Endothelial cell of umbilical vein (primary cell): ENCODE data around the gene PIF1. TPM values are rescaled to one million over a fixed set of nuclear protein-coding genes. Genes with fewer than 3 reads are reported as not detected.
A peak's percentile ranks its signal among the peaks of the same experiment; 100 is the strongest.

Experiments used
- BruUV-seq: library from RNA; stranded (reverse); fragments of 400-500 nt; replicated peaks from 2 replicates; lab custom pipeline; 2021; lab: Mats Ljungman, UMichigan
- CTCF ChIA-PET: fragments of 300-600, 350-600 bp; sonication (Branson Sonifier 250); formaldehyde crosslinking; loops from one replicate; lab custom pipeline; 2021; ENCODE audit warnings: antibody characterized with exemption, inconsistent platforms; lab: Charles Lee
- POLR2A ChIA-PET: fragments of 300-600, 350-600 bp; sonication (Branson Sonifier 250); formaldehyde crosslinking; loops from one replicate; lab custom pipeline; 2021; ENCODE audit warnings: antibody characterized with exemption, inconsistent platforms; lab: Charles Lee
- DNase-seq: peaks from one replicate; pipeline ENCODE4 v3.0.0-alpha.2; 2011; ENCODE audit warnings: low read depth, low spot score
- FAIRE-seq: peaks from 2 replicates; lab custom pipeline; 2011; peaks lifted over from hg19 to GRCh38; lab: Jason Lieb, UNC
- H2AFZ ChIP-seq: 2 replicates; pipeline ENCODE4 v1.6.0; 2012; ENCODE audit warnings: low read depth, low read length, control low read depth, inconsistent platforms
- H3K27ac ChIP-seq: 2 replicates; pipeline ENCODE4 v1.5.1; 2011; ENCODE audit warnings: low read depth, mild to moderate bottlenecking, control low read depth, low read length, moderate library complexity; ENCODE audit not compliant: insufficient read depth
- H3K27me3 ChIP-seq, 2 experiments: 2 replicates each; pipeline versions ENCODE4 v1.6.0 to v1.6.1; 2011; ENCODE audit warnings: low read length in 2 of 2, mixed read lengths in 1 of 2; ENCODE audit not compliant: control insufficient read depth in 2 of 2, insufficient read depth in 2 of 2
- H3K36me3 ChIP-seq, 2 experiments: 2 replicates in 1 of 2; 3 replicates in 1 of 2; pipeline ENCODE4 v1.5.1; 2011; ENCODE audit warnings: low read length in 2 of 2, mild to moderate bottlenecking in 1 of 2, moderate library complexity in 1 of 2; ENCODE audit not compliant: control insufficient read depth in 2 of 2, insufficient read depth in 2 of 2; ENCODE audit errors: extremely low read depth in 1 of 2
- H3K4me1 ChIP-seq: 3 replicates; pipeline ENCODE4 v1.5.1; 2011; ENCODE audit warnings: mild to moderate bottlenecking, low read length; ENCODE audit not compliant: control insufficient read depth, insufficient read depth; ENCODE audit errors: extremely low read depth
- H3K4me2 ChIP-seq: 2 replicates; pipeline ENCODE4 v1.6.1; 2011; ENCODE audit warnings: low read length, control low read depth, mixed read lengths; ENCODE audit not compliant: insufficient read depth
- H3K4me3 ChIP-seq, 3 experiments: fragments of 200-600 bp in 1 of 3; sonication (generic), shearing (Covaris generic) in 1 of 3; replicated peaks in 1 of 3; 2 replicates each; pipeline ENCODE4 v1.5.1; 2011 to 2016; ENCODE audit warnings: control low read depth in 3 of 3, low read length in 3 of 3, mild to moderate bottlenecking in 2 of 3, inconsistent platforms in 1 of 3, low read depth in 1 of 3, moderate library complexity in 1 of 3; ENCODE audit not compliant: insufficient read depth in 1 of 3
- H3K79me2 ChIP-seq: 2 replicates; pipeline ENCODE4 v1.6.0; 2012; ENCODE audit warnings: low read length, inconsistent platforms; ENCODE audit not compliant: control insufficient read depth, insufficient read depth
- H3K9ac ChIP-seq: replicated peaks from 2 replicates; pipeline ENCODE3; 2011; ENCODE audit warnings: low read length, control low read depth; ENCODE audit not compliant: insufficient read depth; ENCODE audit errors: extremely low read depth
- H3K9me1 ChIP-seq: replicated peaks from 3 replicates; pipeline ENCODE4 v1.6.0; 2011; ENCODE audit warnings: mild to moderate bottlenecking, low read length; ENCODE audit not compliant: control insufficient read depth, insufficient read depth; ENCODE audit errors: extremely low read depth
- H3K9me3 ChIP-seq: replicated peaks from 2 replicates; pipeline ENCODE4 v1.5.1; 2012; ENCODE audit warnings: low read length, inconsistent platforms; ENCODE audit not compliant: control insufficient read depth, insufficient read depth
- H4K20me1 ChIP-seq: replicated peaks from 2 replicates; pipeline ENCODE3; 2011; ENCODE audit warnings: mild to moderate bottlenecking, low read length; ENCODE audit not compliant: control insufficient read depth, insufficient read depth; ENCODE audit errors: extremely low read depth
- EZH2 ChIP-seq: IDR thresholded peaks from 2 replicates; pipeline ENCODE4 v1.6.1; 2012; ENCODE audit warnings: borderline replicate concordance, low read depth, mild to moderate bottlenecking, moderate library complexity, low read length, inconsistent platforms; ENCODE audit not compliant: severe bottlenecking
- FOS ChIP-seq: IDR thresholded peaks from 2 replicates; pipeline ENCODE4 v1.6.1; 2011; ENCODE audit warnings: mild to moderate bottlenecking, low read length, moderate library complexity, borderline replicate concordance; ENCODE audit not compliant: insufficient read depth
- GATA2 ChIP-seq: IDR thresholded peaks from 2 replicates; pipeline ENCODE4 v1.7.0; 2011; ENCODE audit warnings: low read depth, mild to moderate bottlenecking, moderate library complexity, mixed read lengths, low read length; ENCODE audit not compliant: insufficient read length, insufficient read depth
- POLR2A ChIP-seq: IDR thresholded peaks from 2 replicates; pipeline ENCODE4 v1.6.1; 2012; ENCODE audit warnings: low read depth, mild to moderate bottlenecking, control low read depth, low read length
- dilution Hi-C: fragments of 300-500 bp; cut with MboI; formaldehyde crosslinking; loops from one replicate; pipeline ENCODE4 v1.15.0; 2019; ENCODE audit warnings: low sequenced_read_pairs; ENCODE audit not compliant: extremely low pct_ligation_motif_present
- intact Hi-C: fragments of 100-400 bp; cut with micrococcal nuclease; formaldehyde crosslinking; loops from one replicate; pipeline ENCODE4 v1.10.0; 2022
- polyA plus RNA-seq, 4 experiments: library from polyadenylated mRNA; depleted of rRNA in 3 of 4; stranded (reverse) in 3 of 4; unstranded in 1 of 4; fragments of >200 nt; gene quantifications; 2 replicates each; pipeline versions ENCODE4 v1.2.1 to v1.2.3, GENCODE V29; 2011 to 2012; ENCODE audit warnings: missing spikeins in 1 of 4
- total RNA-seq: library from RNA; stranded (reverse); gene quantifications from 2 replicates; pipeline ENCODE4 v1.2.3, GENCODE V29; 2021
- TF ChIP-seq, protein P1 (sequence below), 2 donors: IDR thresholded peaks; 1 replicate in 1 of 2; 2 replicates in 1 of 2; pipeline ENCODE4 v1.5.1; 2011; ENCODE audit warnings: low read length in 2 of 2, mild to moderate bottlenecking in 2 of 2, moderate library complexity in 2 of 2, control low read depth in 1 of 2, inconsistent platforms in 1 of 2, low read depth in 1 of 2; ENCODE audit not compliant: insufficient read depth in 1 of 2; ENCODE audit errors: extremely low read depth in 1 of 2

The PIF1 gene
- total and polyA plus RNA-seq, 2 donors (not counting 3 experiments of a cell fraction or from before 2014, with no cell fraction given): 18.6 to 52.7 TPM

DNA sequence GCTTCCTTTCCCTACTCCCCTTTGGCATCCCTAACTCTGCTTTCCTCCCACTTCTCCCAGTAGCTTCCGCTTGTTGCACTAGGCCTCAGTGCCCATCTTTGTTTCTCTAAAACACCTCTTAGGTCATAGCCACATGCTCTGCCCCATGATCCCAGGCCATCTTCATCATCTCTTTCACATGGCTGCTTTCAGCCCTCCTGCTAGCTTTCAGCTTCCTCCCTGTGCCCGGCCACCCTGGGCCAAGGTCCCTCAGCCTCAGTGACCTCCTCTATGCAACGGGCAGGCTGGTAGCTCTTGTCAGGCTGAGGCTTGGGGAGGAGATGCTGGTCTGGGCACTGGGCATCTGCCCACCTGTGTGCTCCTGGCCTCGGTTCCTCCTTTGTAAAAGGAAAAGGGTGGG lies 18.5 kb upstream of the PIF1 start:
- CTCF ChIA-PET: interaction anchor here (1.0 to 2.3 kb wide), 7 partner anchors 8 to 63 kb away, joined by 3 to 9 read pairs (median 5); no protein-coding TSS in a partner anchor
- H3K36me3 ChIP-seq: no peaks in the 10 kb centered on the region
- no peak for TF ChIP-seq FOS
- TF ChIP-seq POLR2A: no peak
- TF ChIP-seq GATA2: no peak
- TF ChIP-seq EZH2: no peak
- peak overlapping the region; percentile 44 for H3K4me2 ChIP-seq
- intact Hi-C loops (loop anchor here (2.0 to 5.0 kb wide), 2 partner anchors 15 to 143 kb away; partner anchors contain the start of gene SPG21), dilution Hi-C loops (no loop called here)
- no peak for DNase-seq
- no peaks in the 10 kb centered on the region for H4K20me1 ChIP-seq
- no peaks in the 10 kb centered on the region for H3K9me1 ChIP-seq
- POLR2A ChIA-PET: interaction anchor here (1.2 kb wide), 1 partner anchor 50 kb away, joined by 3 read pairs; no protein-coding TSS in a partner anchor
- H3K4me1 ChIP-seq: peaks cover 41% of the 10 kb centered on the region
- no TSS peak for BruUV-seq
- H3K79me2 ChIP-seq: peaks cover 68% of the 10 kb centered on the region
- no peak for FAIRE-seq
- H3K27me3 ChIP-seq: no peaks in the 10 kb centered on the region
- peak overlapping the region in 1 of 3 experiments; percentile 0 for H3K4me3 ChIP-seq
- H3K27ac ChIP-seq: no peak overlapping the region
- no peaks in the 10 kb centered on the region for H3K9me3 ChIP-seq
- H3K9ac ChIP-seq: no peak overlapping the region
- no peak overlapping the region for H2AFZ ChIP-seq

DNA sequence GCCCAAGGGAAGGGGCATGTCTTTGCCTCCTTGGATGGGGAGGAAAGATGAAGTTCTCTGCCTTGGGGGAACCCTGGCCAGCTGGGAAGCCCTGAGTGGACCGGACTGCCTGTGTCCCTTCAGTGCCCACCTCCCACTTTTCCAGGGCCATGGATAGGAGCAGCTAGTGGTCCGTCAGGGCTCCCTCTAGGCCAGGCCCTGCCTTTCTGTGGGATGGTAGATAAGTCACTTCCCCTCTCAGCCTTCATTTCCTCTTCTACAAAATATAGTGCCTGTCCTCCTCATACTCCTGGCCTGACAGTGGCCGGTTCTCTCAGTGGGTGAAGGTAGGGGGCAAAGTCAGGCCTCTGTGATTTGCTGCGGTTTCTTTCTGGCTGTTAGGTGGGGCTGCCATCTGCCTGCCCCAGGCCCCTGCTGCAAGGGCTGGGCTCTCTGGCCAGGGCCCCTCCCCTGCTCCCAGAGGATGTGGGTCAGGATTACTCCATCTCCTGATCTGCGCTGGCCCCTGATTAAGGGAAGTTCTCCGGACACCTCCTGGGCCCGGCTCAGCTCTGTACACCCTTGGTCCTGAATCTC lies 17.6 kb upstream of the PIF1 start:
- no peaks in the 10 kb centered on the region for H4K20me1 ChIP-seq
- H2AFZ ChIP-seq: no peak overlapping the region
- H3K4me1 ChIP-seq: peaks cover 41% of the 10 kb centered on the region
- DNase-seq (peak; percentile 74), FAIRE-seq (peak; percentile 97)
- POLR2A ChIA-PET: interaction anchor here (1.2 kb wide), 1 partner anchor 51 kb away, joined by 3 read pairs; no protein-coding TSS in a partner anchor
- no peaks in the 10 kb centered on the region for H3K27me3 ChIP-seq
- intact Hi-C loops (loop anchor here (1.0 to 5.0 kb wide), 3 partner anchors 16 to 144 kb away; partner anchors contain the start of gene SPG21), dilution Hi-C loops (no loop called here)
- no peaks in the 10 kb centered on the region for H3K9me1 ChIP-seq
- H3K4me2 ChIP-seq: peak overlapping the region; percentile 44
- H3K79me2 ChIP-seq: peaks cover 62% of the 10 kb centered on the region
- peak; percentile 53 for TF ChIP-seq POLR2A
- TF ChIP-seq, protein P1, sequence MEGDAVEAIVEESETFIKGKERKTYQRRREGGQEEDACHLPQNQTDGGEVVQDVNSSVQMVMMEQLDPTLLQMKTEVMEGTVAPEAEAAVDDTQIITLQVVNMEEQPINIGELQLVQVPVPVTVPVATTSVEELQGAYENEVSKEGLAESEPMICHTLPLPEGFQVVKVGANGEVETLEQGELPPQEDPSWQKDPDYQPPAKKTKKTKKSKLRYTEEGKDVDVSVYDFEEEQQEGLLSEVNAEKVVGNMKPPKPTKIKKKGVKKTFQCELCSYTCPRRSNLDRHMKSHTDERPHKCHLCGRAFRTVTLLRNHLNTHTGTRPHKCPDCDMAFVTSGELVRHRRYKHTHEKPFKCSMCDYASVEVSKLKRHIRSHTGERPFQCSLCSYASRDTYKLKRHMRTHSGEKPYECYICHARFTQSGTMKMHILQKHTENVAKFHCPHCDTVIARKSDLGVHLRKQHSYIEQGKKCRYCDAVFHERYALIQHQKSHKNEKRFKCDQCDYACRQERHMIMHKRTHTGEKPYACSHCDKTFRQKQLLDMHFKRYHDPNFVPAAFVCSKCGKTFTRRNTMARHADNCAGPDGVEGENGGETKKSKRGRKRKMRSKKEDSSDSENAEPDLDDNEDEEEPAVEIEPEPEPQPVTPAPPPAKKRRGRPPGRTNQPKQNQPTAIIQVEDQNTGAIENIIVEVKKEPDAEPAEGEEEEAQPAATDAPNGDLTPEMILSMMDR (IDR thresholded peaks at IDR 0.05; ENCODE audit: extremely low read depth in 1 of 2, insufficient read depth in 1 of 2, low read depth in 1 of 2, low read length in 2 of 2): no peak
- peak overlapping the region; percentile 26 to 97 (median 62) for H3K4me3 ChIP-seq
- peak overlapping the region; percentile 54 for H3K27ac ChIP-seq
- no TSS peak for BruUV-seq
- H3K9me3 ChIP-seq: no peaks in the 10 kb centered on the region
- CTCF ChIA-PET: interaction anchor here (0.5 to 2.3 kb wide), 7 partner anchors 9 to 64 kb away, joined by 3 to 9 read pairs (median 4); no protein-coding TSS in a partner anchor
- H3K36me3 ChIP-seq: no peaks in the 10 kb centered on the region
- H3K9ac ChIP-seq: peak overlapping the region; percentile 57
